ENCODE data around the gene STS.

The STS gene

GRCh38 chrX:7119950-7120877 is 27.3 kb upstream of the STS start:
- DNase-seq (ENCODE audit: low spot score) = no peak

DNA sequence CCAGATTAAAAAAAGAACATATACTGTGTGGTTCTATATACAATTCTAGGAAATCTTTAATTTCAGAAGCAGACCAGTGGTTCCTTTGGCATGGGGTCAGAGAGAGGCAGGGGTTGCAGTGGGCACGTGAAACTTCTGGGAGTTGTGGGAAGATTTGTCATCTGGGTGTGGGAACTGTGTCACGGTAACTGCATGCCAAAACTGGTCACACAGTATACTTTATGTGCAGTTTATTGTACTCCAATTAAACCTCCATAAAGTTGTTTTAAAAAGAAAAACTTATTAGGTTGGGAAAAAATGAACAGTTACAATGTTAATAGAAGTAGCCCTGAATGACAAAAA is 26.7 kb upstream of the STS start:
- no peak for TF ChIP-seq CTCF (IDR thresholded peaks at IDR 0.05; ENCODE audit: extremely low read depth, missing control alignments)
- DNase-seq (ENCODE audit: low spot score) = no peak

More at GRCh38 chrX:7119950-7120877, 27.3 kb upstream of the STS start:
- no peak for TF ChIP-seq CTCF (IDR thresholded peaks at IDR 0.05; ENCODE audit: extremely low read depth, missing control alignments)

DNA sequence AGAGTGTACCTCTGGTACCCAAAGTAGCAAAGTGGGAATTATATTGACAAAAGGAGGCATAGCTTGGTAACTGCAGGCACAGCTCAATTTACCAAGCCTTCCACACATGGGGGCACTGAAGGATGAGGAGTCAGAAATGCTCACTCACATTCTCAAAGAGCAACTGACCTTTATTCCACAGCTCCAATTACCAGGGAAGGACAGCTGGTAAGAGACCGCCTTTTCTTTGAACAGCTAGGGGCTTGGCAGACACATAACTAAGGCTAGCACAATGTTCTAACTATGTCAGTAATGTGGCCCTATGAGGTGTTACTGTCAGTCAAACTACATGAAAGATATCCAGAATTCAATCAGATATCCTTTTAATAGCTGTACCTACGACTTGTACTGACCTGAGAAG is 20.5 kb upstream of the STS start:
- DNase-seq (ENCODE audit: low spot score) = no peak
- TF ChIP-seq CTCF (IDR thresholded peaks at IDR 0.05; ENCODE audit: extremely low read depth, missing control alignments) = no peak

DNA sequence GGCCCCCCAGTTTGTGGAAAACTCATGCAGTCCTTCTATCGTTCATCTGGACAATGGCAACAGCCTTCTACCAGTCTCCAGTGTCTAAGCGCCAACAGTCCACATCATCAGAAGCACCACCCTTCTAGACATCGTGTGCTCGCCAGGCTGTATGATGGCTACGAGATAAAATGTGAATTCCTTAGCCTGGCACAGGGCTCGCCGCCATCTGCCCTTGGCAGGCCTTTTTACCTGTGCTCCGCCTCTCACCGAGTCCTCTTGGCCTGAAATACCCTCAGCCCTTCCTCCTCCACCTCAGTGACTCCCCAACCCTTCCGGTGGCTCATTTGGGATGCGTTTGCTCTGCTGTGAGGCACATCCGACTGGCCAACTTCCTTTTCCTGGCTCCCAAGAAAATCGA is 15.9 kb upstream of the STS start:
- no peak for DNase-seq (ENCODE audit: low spot score)
- no peak for TF ChIP-seq CTCF (IDR thresholded peaks at IDR 0.05; ENCODE audit: extremely low read depth, missing control alignments)

DNA sequence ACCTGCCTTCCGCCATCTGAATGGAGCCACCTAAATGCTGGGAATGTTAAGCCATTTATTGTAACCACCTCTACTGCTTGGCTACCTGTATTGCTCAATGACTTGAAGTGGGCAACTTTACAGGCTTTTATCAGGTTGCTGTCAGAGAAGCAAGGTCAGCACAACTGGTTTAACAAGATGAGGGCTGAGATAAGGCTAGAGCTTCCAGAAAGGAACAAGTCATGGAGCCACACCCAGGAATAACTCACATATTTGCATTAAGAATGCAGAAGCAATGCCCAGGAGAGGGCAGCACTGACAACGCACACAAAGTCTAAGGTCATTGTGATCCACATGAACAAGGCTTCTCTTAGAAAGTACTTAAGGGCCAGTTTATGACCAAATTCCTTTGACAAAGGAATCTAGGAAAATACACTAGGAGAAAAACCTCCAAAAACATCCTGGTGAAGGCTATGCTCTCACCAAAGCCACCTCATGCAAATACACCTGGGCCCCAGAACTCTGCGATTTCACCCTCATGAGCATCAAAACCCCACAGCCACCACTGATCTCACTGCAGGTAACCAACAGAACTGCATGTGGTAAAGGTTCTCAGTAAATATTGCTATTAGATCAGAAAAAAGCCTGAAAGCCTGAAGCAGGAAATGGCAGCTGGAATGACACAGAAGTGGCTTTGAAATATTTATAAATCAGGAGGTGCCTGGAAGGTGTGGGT is 15.0 kb upstream of the STS start:
- peak; percentile 16 for DNase-seq (ENCODE audit: low spot score)
- peak; percentile 13 for TF ChIP-seq CTCF (IDR thresholded peaks at IDR 0.05; ENCODE audit: extremely low read depth, missing control alignments)

GRCh38 chrX:7133050-7133440 is 14.5 kb upstream of the STS start:
- no peak for TF ChIP-seq CTCF (IDR thresholded peaks at IDR 0.05; ENCODE audit: extremely low read depth, missing control alignments)
- DNase-seq (ENCODE audit: low spot score) = no peak

DNA sequence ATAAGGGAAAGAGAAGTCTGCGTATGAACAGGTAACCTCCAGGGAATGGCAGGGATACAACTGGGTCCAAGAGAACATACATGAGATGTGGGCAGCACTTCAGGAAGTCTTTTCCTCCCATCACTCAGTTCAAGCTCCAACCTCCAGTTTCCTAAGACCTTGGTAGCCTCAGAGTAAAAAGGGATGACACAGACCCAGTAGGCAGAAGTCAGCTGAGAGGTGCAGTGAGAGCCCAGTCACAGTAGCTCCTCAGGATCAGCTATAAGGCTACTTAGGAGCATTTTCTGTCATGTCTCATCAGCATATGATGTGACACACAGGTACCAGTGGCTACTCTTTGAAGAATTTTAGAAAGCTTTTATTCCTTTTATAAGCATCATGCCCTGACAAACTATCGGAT is 12.5 kb upstream of the STS start:
- TF ChIP-seq CTCF (IDR thresholded peaks at IDR 0.05; ENCODE audit: extremely low read depth, missing control alignments) = no peak
- DNase-seq (ENCODE audit: low spot score) = no peak

Measured in GM20000 (cell line).